ENCODE data around the gene NKX2-4.

Gene NKX2-4

GRCh38 chr20:21390768-21391167 lies 6.6 kb downstream of the NKX2-4 start:
- ATAC-seq (replicated peaks; ENCODE audit: extremely low read depth, poor library complexity, severe bottlenecking), result no peak
- Mint-ChIP-seq H3K27ac (ENCODE audit: low read depth) (no peak overlapping the region), H3K4me3 (no peak overlapping the region), H3K9me3 (no peaks in the 10 kb centered on the region), H3K4me1 (peaks cover 12% of the 10 kb centered on the region), H3K36me3 (ENCODE audit: insufficient read depth) (peaks cover 17% of the 10 kb centered on the region), H3K27me3 (peaks cover 40% of the 10 kb centered on the region)
- DNase-seq (ENCODE audit: low spot score in 2 of 2), result no peak

DNA sequence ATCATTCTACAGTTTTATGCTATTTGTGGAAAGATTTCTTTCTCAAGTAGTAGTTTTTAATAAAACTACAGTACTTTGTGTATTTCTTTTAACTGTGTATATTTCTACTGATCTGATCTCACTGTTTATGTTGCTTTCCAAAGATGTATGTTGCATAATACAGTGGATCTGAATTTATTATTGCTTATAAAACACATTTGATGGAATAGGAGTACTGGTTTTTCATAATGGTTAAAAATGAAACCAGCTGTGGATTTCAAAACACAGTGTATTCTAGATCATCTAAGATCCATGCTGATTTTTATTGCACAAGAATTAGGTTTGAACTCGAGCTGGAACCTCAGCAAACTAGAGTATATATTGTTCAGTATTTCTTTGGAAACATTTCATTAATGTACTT lies 8.0 kb downstream of the NKX2-4 start:
- Mint-ChIP-seq H3K9me3 (no peaks in the 10 kb centered on the region), H3K4me1 (peaks cover 6% of the 10 kb centered on the region), H3K27me3 (peaks cover 31% of the 10 kb centered on the region), H3K36me3 (ENCODE audit: insufficient read depth) (peaks cover 19% of the 10 kb centered on the region), H3K4me3 (no peak overlapping the region), H3K27ac (ENCODE audit: low read depth) (no peak overlapping the region)
- DNase-seq (ENCODE audit: low spot score in 2 of 2) (no peak), ATAC-seq (replicated peaks; ENCODE audit: extremely low read depth, poor library complexity, severe bottlenecking) (no peak)

- Mint-ChIP-seq H3K27ac (ENCODE audit: low read depth) (no peak overlapping the region), H3K4me3 (no peak overlapping the region), H3K36me3 (ENCODE audit: insufficient read depth) (peaks cover 27% of the 10 kb centered on the region), H3K4me1 (peaks cover 6% of the 10 kb centered on the region), H3K27me3 (peaks cover 28% of the 10 kb centered on the region), H3K9me3 (no peaks in the 10 kb centered on the region)
- DNase-seq (ENCODE audit: low spot score in 2 of 2) (no peak), ATAC-seq (replicated peaks; ENCODE audit: extremely low read depth, poor library complexity, severe bottlenecking) (no peak)
Measured at GRCh38 chr20:21388566-21388965, 8.8 kb downstream of the NKX2-4 start.

DNA sequence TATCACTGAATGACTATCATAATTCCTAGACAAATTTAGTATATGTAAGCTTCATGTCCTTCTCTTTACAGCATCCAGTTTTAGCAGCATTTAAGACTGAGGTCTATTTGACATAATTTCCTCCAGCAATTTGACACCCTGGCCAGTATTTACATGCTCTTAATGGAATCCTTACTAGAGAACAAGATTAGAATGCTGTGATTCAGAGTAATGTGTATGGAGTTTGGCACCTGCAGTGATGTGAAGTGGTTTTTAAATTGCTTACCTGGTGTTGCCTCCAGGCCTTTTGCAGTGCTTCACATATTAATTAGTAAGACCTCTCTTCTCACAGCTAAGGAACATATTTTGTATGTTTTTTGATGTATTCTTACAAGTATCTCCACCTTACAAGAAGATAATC lies 9.8 kb downstream of the NKX2-4 start:
- ATAC-seq (replicated peaks; ENCODE audit: extremely low read depth, poor library complexity, severe bottlenecking), result no peak
- H3K4me1 Mint-ChIP-seq, result peaks cover 6% of the 10 kb centered on the region
- no peaks in the 10 kb centered on the region for H3K9me3 Mint-ChIP-seq
- no peak overlapping the region for H3K27ac Mint-ChIP-seq (ENCODE audit: low read depth)
- H3K4me3 Mint-ChIP-seq, result no peak overlapping the region
- no peak for DNase-seq (ENCODE audit: low spot score in 2 of 2)
- peaks cover 32% of the 10 kb centered on the region for H3K36me3 Mint-ChIP-seq (ENCODE audit: insufficient read depth)
- H3K27me3 Mint-ChIP-seq, result peaks cover 17% of the 10 kb centered on the region

GRCh38 chr20:21386111-21386510 lies 11.2 kb downstream of the NKX2-4 start:
- no peak for ATAC-seq (replicated peaks; ENCODE audit: extremely low read depth, poor library complexity, severe bottlenecking)
- H3K27me3 Mint-ChIP-seq, result peaks cover 3% of the 10 kb centered on the region
- H3K4me3 Mint-ChIP-seq, result no peak overlapping the region
- no peak overlapping the region for H3K27ac Mint-ChIP-seq (ENCODE audit: low read depth)
- peaks cover 38% of the 10 kb centered on the region for H3K36me3 Mint-ChIP-seq (ENCODE audit: insufficient read depth)
- H3K9me3 Mint-ChIP-seq, result no peaks in the 10 kb centered on the region
- no peaks in the 10 kb centered on the region for H3K4me1 Mint-ChIP-seq
- DNase-seq (ENCODE audit: low spot score in 2 of 2), result no peak

DNA sequence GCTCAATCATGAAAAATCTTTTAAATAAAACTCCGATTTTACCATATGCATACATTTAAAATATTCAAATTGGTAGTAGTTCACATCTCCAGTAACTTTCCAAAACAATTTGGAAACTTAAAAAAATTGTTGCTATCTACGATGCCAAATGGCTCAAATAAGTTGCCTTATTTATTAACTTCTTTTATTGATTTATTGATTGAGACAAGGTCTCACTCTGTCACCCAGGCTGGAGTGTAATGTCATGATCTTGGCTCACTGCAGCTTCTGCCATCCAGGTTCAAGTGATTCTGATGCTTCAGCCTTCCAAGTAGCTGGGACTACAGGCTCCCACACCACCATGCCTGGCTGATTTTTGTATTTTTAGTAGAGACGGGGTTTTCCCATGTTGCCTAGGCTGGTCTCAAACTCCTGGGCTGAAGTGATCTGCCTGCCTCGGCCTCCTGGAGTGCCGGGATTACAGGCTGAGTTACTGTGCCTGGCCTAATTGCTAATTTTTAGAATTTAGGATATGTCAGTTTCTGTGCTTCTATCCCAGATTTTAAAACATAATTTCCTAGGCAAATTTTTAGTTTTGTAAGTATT lies 12.9 kb downstream of the NKX2-4 start:
- H3K27me3 Mint-ChIP-seq, result no peaks in the 10 kb centered on the region
- no peak for DNase-seq (ENCODE audit: low spot score in 2 of 2)
- peaks cover 46% of the 10 kb centered on the region for H3K36me3 Mint-ChIP-seq (ENCODE audit: insufficient read depth)
- ATAC-seq (replicated peaks; ENCODE audit: extremely low read depth, poor library complexity, severe bottlenecking), result no peak
- no peak overlapping the region for H3K4me3 Mint-ChIP-seq
- no peaks in the 10 kb centered on the region for H3K4me1 Mint-ChIP-seq
- no peaks in the 10 kb centered on the region for H3K9me3 Mint-ChIP-seq
- H3K27ac Mint-ChIP-seq (ENCODE audit: low read depth), result no peak overlapping the region

DNA sequence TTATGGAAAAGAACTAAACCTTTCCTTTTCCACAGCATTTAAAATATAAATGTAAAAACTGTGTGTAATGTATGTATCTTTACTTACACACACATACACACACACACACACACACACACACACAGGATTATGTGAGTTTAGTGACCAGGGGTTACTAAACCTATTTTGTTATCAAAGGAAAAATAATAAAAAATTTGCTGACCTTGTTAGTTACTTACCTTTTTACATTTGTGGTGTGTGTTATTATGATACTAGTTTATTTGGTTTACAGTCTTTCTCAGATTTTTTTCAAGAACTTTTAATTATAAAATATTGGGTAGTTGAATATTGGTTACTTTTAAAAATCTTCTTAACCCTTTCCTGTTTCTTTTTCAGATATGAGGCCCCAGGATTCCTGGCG lies 15.7 kb downstream of the NKX2-4 start:
- DNase-seq (ENCODE audit: low spot score in 2 of 2), result no peak
- no peak overlapping the region for H3K4me3 Mint-ChIP-seq
- H3K27me3 Mint-ChIP-seq, result no peaks in the 10 kb centered on the region
- H3K4me1 Mint-ChIP-seq, result peaks cover 2% of the 10 kb centered on the region
- H3K36me3 Mint-ChIP-seq (ENCODE audit: insufficient read depth), result peaks cover 53% of the 10 kb centered on the region
- ATAC-seq (replicated peaks; ENCODE audit: extremely low read depth, poor library complexity, severe bottlenecking), result no peak
- no peaks in the 10 kb centered on the region for H3K9me3 Mint-ChIP-seq
- no peak overlapping the region for H3K27ac Mint-ChIP-seq (ENCODE audit: low read depth)

GRCh38 chr20:21380711-21381110 lies 16.6 kb downstream of the NKX2-4 start:
- peaks cover 7% of the 10 kb centered on the region for H3K4me1 Mint-ChIP-seq
- H3K9me3 Mint-ChIP-seq, result no peaks in the 10 kb centered on the region
- H3K4me3 Mint-ChIP-seq, result no peak overlapping the region
- H3K27me3 Mint-ChIP-seq, result no peaks in the 10 kb centered on the region
- DNase-seq (ENCODE audit: low spot score in 2 of 2), result no peak
- ATAC-seq (replicated peaks; ENCODE audit: extremely low read depth, poor library complexity, severe bottlenecking), result no peak
- H3K36me3 Mint-ChIP-seq (ENCODE audit: insufficient read depth), result peaks cover 51% of the 10 kb centered on the region
- H3K27ac Mint-ChIP-seq (ENCODE audit: low read depth), result no peak overlapping the region

- H3K4me3 Mint-ChIP-seq, result no peak overlapping the region
- H3K27me3 Mint-ChIP-seq, result no peaks in the 10 kb centered on the region
- peaks cover 20% of the 10 kb centered on the region for H3K4me1 Mint-ChIP-seq
Measured at GRCh38 chr20:21378259-21378658, 19.1 kb downstream of the NKX2-4 start.

DNA sequence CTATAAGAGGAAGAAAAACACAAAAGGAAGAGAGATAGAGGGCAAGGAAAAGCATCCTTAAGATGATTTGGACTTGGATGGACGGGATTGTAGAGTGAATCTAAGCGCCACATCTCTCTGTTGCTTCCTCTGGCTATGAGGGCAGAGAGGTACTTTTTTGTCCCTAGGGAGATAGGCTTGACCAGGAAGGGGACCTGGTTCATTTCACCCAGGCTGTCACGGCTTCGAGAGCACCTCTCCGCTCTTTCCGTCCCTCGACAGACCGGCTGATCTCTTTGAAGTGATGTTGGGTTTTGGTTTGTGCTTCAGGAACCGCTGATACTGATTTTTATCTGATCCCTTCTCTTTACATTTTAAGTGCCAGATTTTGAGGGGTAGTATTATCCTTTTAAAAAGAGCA lies 19.6 kb downstream of the NKX2-4 start:
- peaks cover 20% of the 10 kb centered on the region for H3K4me1 Mint-ChIP-seq
- no peak overlapping the region for H3K27ac Mint-ChIP-seq (ENCODE audit: low read depth)
- no peak overlapping the region for H3K4me3 Mint-ChIP-seq
- peaks cover 43% of the 10 kb centered on the region for H3K36me3 Mint-ChIP-seq (ENCODE audit: insufficient read depth)
- no peak for DNase-seq (ENCODE audit: low spot score in 2 of 2)
- H3K27me3 Mint-ChIP-seq, result no peaks in the 10 kb centered on the region
- ATAC-seq (replicated peaks; ENCODE audit: extremely low read depth, poor library complexity, severe bottlenecking), result no peak
- H3K9me3 Mint-ChIP-seq, result no peaks in the 10 kb centered on the region

More at GRCh38 chr20:21378259-21378658, 19.1 kb downstream of the NKX2-4 start:
- peaks cover 40% of the 10 kb centered on the region for H3K36me3 Mint-ChIP-seq (ENCODE audit: insufficient read depth)
- DNase-seq (ENCODE audit: low spot score in 2 of 2), result no peak
- ATAC-seq (replicated peaks; ENCODE audit: extremely low read depth, poor library complexity, severe bottlenecking), result no peak
- no peak overlapping the region for H3K27ac Mint-ChIP-seq (ENCODE audit: low read depth)
- H3K9me3 Mint-ChIP-seq, result no peaks in the 10 kb centered on the region

DNA sequence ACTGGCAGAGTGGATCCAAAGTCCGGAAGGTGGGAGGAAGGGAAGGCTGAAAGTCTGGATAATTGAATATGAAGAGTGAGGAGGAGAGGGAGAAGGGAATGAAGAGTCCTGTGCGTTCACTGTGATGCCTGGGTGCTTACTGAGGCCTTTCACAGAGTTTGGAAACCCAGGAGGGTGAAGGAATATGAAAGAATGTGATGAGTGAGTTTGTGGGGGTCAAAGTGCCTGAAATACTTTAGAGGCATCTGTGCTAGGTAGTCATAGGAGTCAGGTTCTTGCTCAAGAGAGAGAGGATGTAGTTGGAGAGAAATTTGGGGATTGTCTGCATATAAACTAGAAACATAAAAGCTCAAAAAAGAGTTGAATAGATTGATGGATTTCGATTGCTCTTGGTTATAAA lies 20.7 kb downstream of the NKX2-4 start:
- no peaks in the 10 kb centered on the region for H3K9me3 Mint-ChIP-seq
- no peak overlapping the region for H3K27ac Mint-ChIP-seq (ENCODE audit: low read depth)
- peaks cover 27% of the 10 kb centered on the region for H3K4me1 Mint-ChIP-seq
- H3K27me3 Mint-ChIP-seq, result no peaks in the 10 kb centered on the region
- H3K4me3 Mint-ChIP-seq, result no peak overlapping the region
- DNase-seq (ENCODE audit: low spot score in 2 of 2), result no peak
- no peak for ATAC-seq (replicated peaks; ENCODE audit: extremely low read depth, poor library complexity, severe bottlenecking)
- peaks cover 38% of the 10 kb centered on the region for H3K36me3 Mint-ChIP-seq (ENCODE audit: insufficient read depth)

- H3K4me1 Mint-ChIP-seq, result peaks cover 27% of the 10 kb centered on the region
Measured at GRCh38 chr20:21373436-21373835, 23.9 kb downstream of the NKX2-4 start.

GRCh38 chr20:21372016-21372415 lies 25.3 kb downstream of the NKX2-4 start:
- no peaks in the 10 kb centered on the region for H3K27me3 Mint-ChIP-seq
- no peak for DNase-seq (ENCODE audit: low spot score in 2 of 2)
- H3K27ac Mint-ChIP-seq (ENCODE audit: low read depth), result no peak overlapping the region
- H3K36me3 Mint-ChIP-seq (ENCODE audit: insufficient read depth), result peaks cover 37% of the 10 kb centered on the region
- H3K4me3 Mint-ChIP-seq, result no peak overlapping the region
- no peak for ATAC-seq (replicated peaks; ENCODE audit: extremely low read depth, poor library complexity, severe bottlenecking)
- H3K9me3 Mint-ChIP-seq, result no peaks in the 10 kb centered on the region
- H3K4me1 Mint-ChIP-seq, result peaks cover 27% of the 10 kb centered on the region

More at GRCh38 chr20:21373436-21373835, 23.9 kb downstream of the NKX2-4 start:
- DNase-seq (ENCODE audit: low spot score in 2 of 2) (no peak), ATAC-seq (replicated peaks; ENCODE audit: extremely low read depth, poor library complexity, severe bottlenecking) (no peak)
- no peaks in the 10 kb centered on the region for H3K9me3 Mint-ChIP-seq
- no peak overlapping the region for H3K4me3 Mint-ChIP-seq
- peaks cover 38% of the 10 kb centered on the region for H3K36me3 Mint-ChIP-seq (ENCODE audit: insufficient read depth)
- no peaks in the 10 kb centered on the region for H3K27me3 Mint-ChIP-seq
- peak overlapping the region; percentile 65 for H3K27ac Mint-ChIP-seq (ENCODE audit: low read depth)

All from central memory CD8-positive, alpha-beta T cell (primary cell).